ENCODE measurements around the gene SUCO. TPM values are rescaled to one million over a fixed set of nuclear protein-coding genes. Genes with fewer than 3 reads are reported as not detected.

The SUCO gene
- total RNA-seq, 4 donors from 2014 or later, result 21.1 to 31.6 (median 22.3) TPM

DNA sequence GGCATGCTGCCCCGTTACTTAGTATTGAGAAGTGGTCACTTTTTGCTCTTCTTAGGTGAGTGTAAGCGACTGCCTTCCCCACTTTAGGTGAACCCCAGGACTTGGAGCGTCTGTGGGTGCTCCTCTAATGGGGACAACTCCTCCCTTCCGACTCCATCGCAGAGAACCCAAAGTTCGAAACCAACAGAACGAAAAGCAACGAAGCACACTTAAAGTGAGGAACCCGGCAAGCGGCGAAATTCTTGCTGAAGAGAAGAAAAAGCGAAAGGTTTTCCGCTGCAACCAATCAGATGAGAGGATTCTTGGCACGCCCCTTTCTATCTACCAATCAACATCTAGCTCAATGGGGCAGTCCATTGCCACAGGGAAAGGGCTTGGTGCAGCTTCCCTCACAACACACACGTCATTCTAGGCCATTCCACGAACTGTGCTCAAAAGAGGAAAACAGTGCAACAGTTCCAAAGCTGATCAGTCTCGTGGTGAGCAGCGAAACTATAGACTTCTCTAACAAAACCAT lies 709 bp upstream of the SUCO start:
- WGBS, result 0% methylated on average over 18 of the region's 18 CpGs
- peak overlapping the region; percentile 83 to 97 (median 92) for H3K4me3 ChIP-seq
- intact Hi-C loops (cut with DNase I), result loop anchor here (5.0 kb wide), 2 partner anchors 90 to 390 kb away; partner anchors contain the start of gene PIGC

DNA sequence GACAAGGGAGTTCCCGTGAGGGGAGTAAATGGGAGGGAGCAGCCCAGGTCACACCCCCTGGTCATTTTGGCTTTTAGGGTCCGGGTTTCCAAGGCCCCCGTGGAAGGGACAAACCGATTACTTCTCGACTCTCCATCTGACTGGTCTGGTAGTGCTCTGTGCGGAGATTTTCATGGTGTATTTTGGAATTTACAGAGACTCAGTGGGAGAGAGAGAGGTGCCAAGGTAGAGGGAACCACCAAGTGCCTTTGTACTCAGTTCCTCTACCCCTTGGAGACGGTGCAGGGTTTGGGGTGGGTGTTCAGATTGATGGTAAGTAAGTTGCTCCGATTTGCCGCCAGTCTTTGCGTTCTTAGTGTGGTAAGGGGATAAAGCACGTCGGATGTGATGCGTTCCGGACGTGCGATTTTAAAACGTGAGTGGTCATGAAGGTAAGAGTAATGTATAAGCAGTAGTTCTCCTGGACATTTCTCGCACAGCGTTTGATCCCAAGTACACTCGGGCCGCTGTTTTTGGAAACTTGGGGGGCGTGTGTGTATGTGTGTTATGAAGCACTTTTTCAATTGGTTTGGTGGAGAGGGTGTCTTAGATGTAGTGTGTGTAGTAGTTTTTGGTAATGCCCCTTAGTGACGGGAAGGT lies 682 bp downstream of the SUCO start:
- H3K4me3 ChIP-seq, result peak overlapping the region; percentile 83 to 97 (median 92)
- no peaks in the 10 kb centered on the region for H3K36me3 ChIP-seq
- no peak for TF ChIP-seq EP300 (IDR thresholded peaks at IDR 0.05)
- TF ChIP-seq POLR2AphosphoS5 (IDR thresholded peaks at IDR 0.05), result no peak
- TF ChIP-seq, protein P1, sequence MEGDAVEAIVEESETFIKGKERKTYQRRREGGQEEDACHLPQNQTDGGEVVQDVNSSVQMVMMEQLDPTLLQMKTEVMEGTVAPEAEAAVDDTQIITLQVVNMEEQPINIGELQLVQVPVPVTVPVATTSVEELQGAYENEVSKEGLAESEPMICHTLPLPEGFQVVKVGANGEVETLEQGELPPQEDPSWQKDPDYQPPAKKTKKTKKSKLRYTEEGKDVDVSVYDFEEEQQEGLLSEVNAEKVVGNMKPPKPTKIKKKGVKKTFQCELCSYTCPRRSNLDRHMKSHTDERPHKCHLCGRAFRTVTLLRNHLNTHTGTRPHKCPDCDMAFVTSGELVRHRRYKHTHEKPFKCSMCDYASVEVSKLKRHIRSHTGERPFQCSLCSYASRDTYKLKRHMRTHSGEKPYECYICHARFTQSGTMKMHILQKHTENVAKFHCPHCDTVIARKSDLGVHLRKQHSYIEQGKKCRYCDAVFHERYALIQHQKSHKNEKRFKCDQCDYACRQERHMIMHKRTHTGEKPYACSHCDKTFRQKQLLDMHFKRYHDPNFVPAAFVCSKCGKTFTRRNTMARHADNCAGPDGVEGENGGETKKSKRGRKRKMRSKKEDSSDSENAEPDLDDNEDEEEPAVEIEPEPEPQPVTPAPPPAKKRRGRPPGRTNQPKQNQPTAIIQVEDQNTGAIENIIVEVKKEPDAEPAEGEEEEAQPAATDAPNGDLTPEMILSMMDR (IDR thresholded peaks at IDR 0.05), result no peak
- no peak for TF ChIP-seq POLR2A (IDR thresholded peaks at IDR 0.05; ENCODE audit: low read depth)
- intact Hi-C loops (cut with DNase I), result loop anchor here (5.0 kb wide), 2 partner anchors 91 to 391 kb away; partner anchors contain the start of gene PIGC
- no peaks in the 10 kb centered on the region for H3K9me3 ChIP-seq
- WGBS, result under 1% methylated on average over 23 of the region's 23 CpGs
- peaks cover 32 to 57% (median 47%) of the 10 kb centered on the region in 4 donors for H3K4me1 ChIP-seq
- no peaks in the 10 kb centered on the region for H3K27me3 ChIP-seq
- H3K27ac ChIP-seq (replicated peaks in 1 of 4), result peak overlapping the region; percentile 97 to 99 (median 98)
- peak; percentile 92 for DNase-seq (ENCODE audit: extremely low spot score)

More for the DNA sequence above, 709 bp upstream of the SUCO start:
- H3K9me3 ChIP-seq, result no peaks in the 10 kb centered on the region
- H3K27ac ChIP-seq (replicated peaks in 1 of 4), result peak overlapping the region; percentile 97 to 99 (median 98)
- TF ChIP-seq POLR2A (IDR thresholded peaks at IDR 0.05; ENCODE audit: low read depth), result peak; percentile 72
- TF ChIP-seq POLR2AphosphoS5 (IDR thresholded peaks at IDR 0.05), result peak; percentile 78 to 98
- TF ChIP-seq EP300 (IDR thresholded peaks at IDR 0.05), result no peak
- H3K36me3 ChIP-seq, result no peaks in the 10 kb centered on the region
- H3K4me1 ChIP-seq, result peaks cover 26 to 48% (median 39%) of the 10 kb centered on the region in 4 donors
- DNase-seq (ENCODE audit: extremely low spot score), result peak; percentile 99
- no peaks in the 10 kb centered on the region for H3K27me3 ChIP-seq

DNA sequence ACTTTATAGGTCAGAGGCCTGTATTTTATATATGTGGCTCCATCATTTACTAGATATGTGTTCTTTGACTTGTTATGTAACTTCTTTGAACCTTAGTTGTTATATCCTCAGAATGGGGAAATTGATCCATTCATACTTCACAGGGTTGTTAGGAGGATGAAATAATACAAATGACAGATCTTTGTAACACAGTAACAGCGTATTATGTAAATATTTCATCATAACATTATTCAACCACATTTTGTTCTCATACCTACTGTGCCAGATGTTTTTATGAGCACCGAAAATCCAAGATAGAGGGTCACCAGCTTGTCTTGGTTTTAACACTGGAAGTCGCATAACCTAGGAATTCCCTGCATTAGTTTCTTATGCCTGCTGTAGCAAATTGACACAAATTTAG lies 3.3 kb downstream of the SUCO start:
- DNase-seq (ENCODE audit: extremely low spot score), result no peak
- no peak overlapping the region for H3K4me3 ChIP-seq
- H3K27ac ChIP-seq (replicated peaks in 1 of 4), result no peak overlapping the region
- no peaks in the 10 kb centered on the region for H3K9me3 ChIP-seq
- no peaks in the 10 kb centered on the region for H3K36me3 ChIP-seq
- intact Hi-C loops (cut with DNase I), result no loop called here
- H3K4me1 ChIP-seq, result peaks cover 30 to 62% (median 51%) of the 10 kb centered on the region in 4 donors
- H3K27me3 ChIP-seq, result no peaks in the 10 kb centered on the region
- 89% methylated on average over 3 of the region's 3 CpGs for WGBS
- TF ChIP-seq, protein P1 (IDR thresholded peaks at IDR 0.05), result no peak
- TF ChIP-seq POLR2AphosphoS5 (IDR thresholded peaks at IDR 0.05) (no peak), POLR2A (IDR thresholded peaks at IDR 0.05; ENCODE audit: low read depth) (no peak), EP300 (IDR thresholded peaks at IDR 0.05) (no peak)

DNA sequence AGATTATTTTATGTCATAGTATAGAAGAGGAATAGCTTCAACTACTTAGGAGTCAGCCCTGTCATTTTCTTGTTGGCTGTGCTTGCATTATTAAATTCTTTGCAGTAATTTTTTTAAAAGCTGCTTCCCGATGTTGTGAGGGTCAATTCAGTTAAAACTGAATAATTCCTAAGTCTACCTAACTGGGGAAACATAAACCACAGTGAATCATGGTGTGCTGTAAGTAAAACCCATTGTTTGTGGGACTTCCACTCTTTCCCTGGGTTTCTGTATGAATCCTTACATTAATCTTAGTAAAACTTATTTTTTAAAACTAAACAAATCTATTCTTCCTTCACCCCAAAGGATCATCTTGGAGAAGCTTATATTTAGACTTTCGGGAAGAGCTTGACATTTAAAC lies 4.4 kb downstream of the SUCO start:
- intact Hi-C loops (cut with DNase I), result no loop called here
- no peak overlapping the region for H3K27ac ChIP-seq (replicated peaks in 1 of 4)

DNA sequence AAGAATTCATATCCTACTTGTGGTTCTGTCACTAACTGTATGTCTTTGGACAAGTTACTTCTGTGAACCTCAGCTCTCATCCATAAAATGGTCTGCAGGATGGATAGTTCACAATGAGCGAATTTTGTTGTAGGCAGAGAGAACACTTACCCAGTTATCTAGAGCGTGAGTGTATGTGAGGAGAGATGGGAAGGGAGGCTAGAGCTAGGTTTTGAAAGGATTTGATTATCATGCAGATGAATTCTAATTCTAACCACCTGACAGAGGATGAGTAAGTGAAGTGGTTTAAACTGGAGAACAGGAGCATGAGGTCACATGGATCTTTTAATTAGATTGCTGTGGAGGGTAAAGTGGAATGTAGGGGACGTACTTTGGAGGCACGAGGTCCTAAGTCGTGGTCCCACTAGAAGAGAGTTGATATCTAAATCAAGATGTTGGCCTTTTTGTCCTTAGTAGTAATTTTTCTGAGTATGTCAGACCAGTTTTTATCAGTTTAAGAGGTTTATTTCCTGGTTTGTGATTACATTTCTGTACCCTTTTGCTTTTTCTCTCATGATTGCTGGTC lies 5.0 kb downstream of the SUCO start:
- H3K36me3 ChIP-seq, result no peaks in the 10 kb centered on the region
- no peak overlapping the region for H3K4me3 ChIP-seq
- H3K9me3 ChIP-seq, result no peaks in the 10 kb centered on the region
- H3K4me1 ChIP-seq, result peaks cover 28 to 68% (median 54%) of the 10 kb centered on the region in 4 donors
- no peak overlapping the region for H3K27ac ChIP-seq (replicated peaks in 1 of 4)
- no peak for DNase-seq (ENCODE audit: extremely low spot score)
- intact Hi-C loops (cut with DNase I), result no loop called here
- no peaks in the 10 kb centered on the region for H3K27me3 ChIP-seq
- TF ChIP-seq POLR2A (IDR thresholded peaks at IDR 0.05; ENCODE audit: low read depth), result no peak
- TF ChIP-seq, protein P1 (IDR thresholded peaks at IDR 0.05), result no peak
- no peak for TF ChIP-seq POLR2AphosphoS5 (IDR thresholded peaks at IDR 0.05)
- TF ChIP-seq EP300 (IDR thresholded peaks at IDR 0.05), result no peak
- WGBS, result 90% methylated on average over 5 of the region's 5 CpGs

More for the DNA sequence above, 4.4 kb downstream of the SUCO start:
- TF ChIP-seq EP300 (IDR thresholded peaks at IDR 0.05), result no peak
- no peak overlapping the region for H3K4me3 ChIP-seq
- no peaks in the 10 kb centered on the region for H3K27me3 ChIP-seq
- H3K4me1 ChIP-seq, result peaks cover 28 to 62% (median 49%) of the 10 kb centered on the region in 4 donors
- no peak for DNase-seq (ENCODE audit: extremely low spot score)
- H3K36me3 ChIP-seq, result no peaks in the 10 kb centered on the region
- no peaks in the 10 kb centered on the region for H3K9me3 ChIP-seq
- 77% methylated on average over 2 of the region's 2 CpGs for WGBS

Data from esophagus muscularis mucosa (tissue), 4 donors.